Measurements from ENCODE around the gene RNASEH2C.

DNA sequence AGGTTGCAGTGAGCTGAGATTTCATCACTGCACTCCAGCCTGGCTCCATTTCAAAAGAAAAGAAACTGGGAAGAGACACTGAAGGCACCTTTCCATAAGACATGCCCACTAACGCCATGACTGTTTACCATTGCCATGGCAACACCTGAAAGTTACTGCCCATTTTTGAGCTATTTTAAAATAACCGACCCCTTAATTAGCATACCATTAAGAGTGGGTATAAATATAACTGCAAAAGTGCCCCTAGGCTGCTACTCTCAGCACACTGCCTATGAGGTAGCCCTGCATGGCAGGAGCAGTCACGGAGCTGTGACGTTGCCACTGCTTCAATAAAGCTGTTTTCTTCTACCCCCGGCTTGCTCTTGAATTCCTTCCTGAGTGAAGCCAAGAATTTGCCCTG, 9.9 kb upstream of the RNASEH2C start:
- no peak for TF ChIP-seq ZC3H4 (CRISPR knock-in tag; IDR thresholded peaks at IDR 0.05; ENCODE audit: borderline replicate concordance)
- TF ChIP-seq ARID2 (CRISPR knock-in tag; IDR thresholded peaks at IDR 0.05; ENCODE audit: borderline replicate concordance) = no peak
- TF ChIP-seq, protein P1, sequence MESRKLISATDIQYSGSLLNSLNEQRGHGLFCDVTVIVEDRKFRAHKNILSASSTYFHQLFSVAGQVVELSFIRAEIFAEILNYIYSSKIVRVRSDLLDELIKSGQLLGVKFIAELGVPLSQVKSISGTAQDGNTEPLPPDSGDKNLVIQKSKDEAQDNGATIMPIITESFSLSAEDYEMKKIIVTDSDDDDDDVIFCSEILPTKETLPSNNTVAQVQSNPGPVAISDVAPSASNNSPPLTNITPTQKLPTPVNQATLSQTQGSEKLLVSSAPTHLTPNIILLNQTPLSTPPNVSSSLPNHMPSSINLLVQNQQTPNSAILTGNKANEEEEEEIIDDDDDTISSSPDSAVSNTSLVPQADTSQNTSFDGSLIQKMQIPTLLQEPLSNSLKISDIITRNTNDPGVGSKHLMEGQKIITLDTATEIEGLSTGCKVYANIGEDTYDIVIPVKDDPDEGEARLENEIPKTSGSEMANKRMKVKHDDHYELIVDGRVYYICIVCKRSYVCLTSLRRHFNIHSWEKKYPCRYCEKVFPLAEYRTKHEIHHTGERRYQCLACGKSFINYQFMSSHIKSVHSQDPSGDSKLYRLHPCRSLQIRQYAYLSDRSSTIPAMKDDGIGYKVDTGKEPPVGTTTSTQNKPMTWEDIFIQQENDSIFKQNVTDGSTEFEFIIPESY (CRISPR knock-in tag; IDR thresholded peaks at IDR 0.05) = no peak
- TF ChIP-seq, protein P2, sequence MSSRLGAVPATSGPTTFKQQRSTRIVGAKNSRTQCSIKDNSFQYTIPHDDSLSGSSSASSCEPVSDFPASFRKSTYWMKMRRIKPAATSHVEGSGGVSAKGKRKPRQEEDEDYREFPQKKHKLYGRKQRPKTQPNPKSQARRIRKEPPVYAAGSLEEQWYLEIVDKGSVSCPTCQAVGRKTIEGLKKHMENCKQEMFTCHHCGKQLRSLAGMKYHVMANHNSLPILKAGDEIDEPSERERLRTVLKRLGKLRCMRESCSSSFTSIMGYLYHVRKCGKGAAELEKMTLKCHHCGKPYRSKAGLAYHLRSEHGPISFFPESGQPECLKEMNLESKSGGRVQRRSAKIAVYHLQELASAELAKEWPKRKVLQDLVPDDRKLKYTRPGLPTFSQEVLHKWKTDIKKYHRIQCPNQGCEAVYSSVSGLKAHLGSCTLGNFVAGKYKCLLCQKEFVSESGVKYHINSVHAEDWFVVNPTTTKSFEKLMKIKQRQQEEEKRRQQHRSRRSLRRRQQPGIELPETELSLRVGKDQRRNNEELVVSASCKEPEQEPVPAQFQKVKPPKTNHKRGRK (CRISPR knock-in tag; IDR thresholded peaks at IDR 0.05) = no peak
- no peak for TF ChIP-seq PHF8 (CRISPR knock-in tag; IDR thresholded peaks at IDR 0.05)
- TF ChIP-seq ZNF792 (CRISPR knock-in tag; IDR thresholded peaks at IDR 0.05) = no peak
- TF ChIP-seq ZFX (CRISPR knock-in tag; IDR thresholded peaks at IDR 0.05; ENCODE audit: low read depth) = no peak
- TF ChIP-seq EED (CRISPR knock-in tag; IDR thresholded peaks at IDR 0.05) = no peak
- TF ChIP-seq, protein P3, sequence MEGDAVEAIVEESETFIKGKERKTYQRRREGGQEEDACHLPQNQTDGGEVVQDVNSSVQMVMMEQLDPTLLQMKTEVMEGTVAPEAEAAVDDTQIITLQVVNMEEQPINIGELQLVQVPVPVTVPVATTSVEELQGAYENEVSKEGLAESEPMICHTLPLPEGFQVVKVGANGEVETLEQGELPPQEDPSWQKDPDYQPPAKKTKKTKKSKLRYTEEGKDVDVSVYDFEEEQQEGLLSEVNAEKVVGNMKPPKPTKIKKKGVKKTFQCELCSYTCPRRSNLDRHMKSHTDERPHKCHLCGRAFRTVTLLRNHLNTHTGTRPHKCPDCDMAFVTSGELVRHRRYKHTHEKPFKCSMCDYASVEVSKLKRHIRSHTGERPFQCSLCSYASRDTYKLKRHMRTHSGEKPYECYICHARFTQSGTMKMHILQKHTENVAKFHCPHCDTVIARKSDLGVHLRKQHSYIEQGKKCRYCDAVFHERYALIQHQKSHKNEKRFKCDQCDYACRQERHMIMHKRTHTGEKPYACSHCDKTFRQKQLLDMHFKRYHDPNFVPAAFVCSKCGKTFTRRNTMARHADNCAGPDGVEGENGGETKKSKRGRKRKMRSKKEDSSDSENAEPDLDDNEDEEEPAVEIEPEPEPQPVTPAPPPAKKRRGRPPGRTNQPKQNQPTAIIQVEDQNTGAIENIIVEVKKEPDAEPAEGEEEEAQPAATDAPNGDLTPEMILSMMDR (CRISPR knock-in tag; IDR thresholded peaks at IDR 0.05) = no peak
- TF ChIP-seq, protein P4, sequence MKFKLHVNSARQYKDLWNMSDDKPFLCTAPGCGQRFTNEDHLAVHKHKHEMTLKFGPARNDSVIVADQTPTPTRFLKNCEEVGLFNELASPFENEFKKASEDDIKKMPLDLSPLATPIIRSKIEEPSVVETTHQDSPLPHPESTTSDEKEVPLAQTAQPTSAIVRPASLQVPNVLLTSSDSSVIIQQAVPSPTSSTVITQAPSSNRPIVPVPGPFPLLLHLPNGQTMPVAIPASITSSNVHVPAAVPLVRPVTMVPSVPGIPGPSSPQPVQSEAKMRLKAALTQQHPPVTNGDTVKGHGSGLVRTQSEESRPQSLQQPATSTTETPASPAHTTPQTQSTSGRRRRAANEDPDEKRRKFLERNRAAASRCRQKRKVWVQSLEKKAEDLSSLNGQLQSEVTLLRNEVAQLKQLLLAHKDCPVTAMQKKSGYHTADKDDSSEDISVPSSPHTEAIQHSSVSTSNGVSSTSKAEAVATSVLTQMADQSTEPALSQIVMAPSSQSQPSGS (CRISPR knock-in tag; IDR thresholded peaks at IDR 0.05) = no peak
- TF ChIP-seq POLR2A (IDR thresholded peaks at IDR 0.05; ENCODE audit: insufficient read depth in 1 of 2, low read depth in 2 of 2, low read length in 2 of 2) = no peak
- no peak for TF ChIP-seq HDAC2 (CRISPR knock-in tag; IDR thresholded peaks at IDR 0.05)
- no peak for TF ChIP-seq SP2 (CRISPR knock-in tag; IDR thresholded peaks at IDR 0.05)
